Muscle layer of duodenum (tissue), 2 donors: Measurements from ENCODE around the gene PIAS4.

ENCODE experiments used
- H3K27ac ChIP-seq: one replicate; pipeline ENCODE4 v1.7.0; 2013; ENCODE audit warnings: mild to moderate bottlenecking, low read length
- H3K27me3 ChIP-seq: one replicate; pipeline ENCODE4 v1.7.0; 2013; ENCODE audit warnings: low read depth, mild to moderate bottlenecking, control low read depth, low read length
- H3K36me3 ChIP-seq, 2 donors: one replicate each; pipeline ENCODE4 v1.7.0; 2013; ENCODE audit warnings: low read length in 2 of 2, control low read depth in 1 of 2, mild to moderate bottlenecking in 1 of 2; ENCODE audit not compliant: insufficient read depth in 2 of 2, control insufficient read depth in 1 of 2
- H3K4me1 ChIP-seq, 2 donors: one replicate each; pipeline ENCODE4 v1.7.0; 2013; ENCODE audit warnings: low read length in 2 of 2, mild to moderate bottlenecking in 2 of 2, control low read depth in 1 of 2, moderate library complexity in 1 of 2; ENCODE audit not compliant: insufficient read depth in 2 of 2, control insufficient read depth in 1 of 2
- H3K4me3 ChIP-seq, 2 donors: one replicate each; pipeline ENCODE4 v1.7.0; 2013; ENCODE audit warnings: low read length in 2 of 2, low read depth in 1 of 2, mild to moderate bottlenecking in 1 of 2
- H3K9me3 ChIP-seq, 2 donors: one replicate each; pipeline ENCODE4 v1.7.0; 2013; ENCODE audit warnings: low read length in 2 of 2, control low read depth in 1 of 2, mild to moderate bottlenecking in 1 of 2; ENCODE audit not compliant: control insufficient read depth in 1 of 2
- donor health status: healthy.

The PIAS4 gene

GRCh38 chr19:4081441-4082129 is 74.0 kb downstream of the PIAS4 start:
- Histone ChIP-seq H3K27ac (no peak overlapping the region), H3K9me3 (no peaks in the 10 kb centered on the region), H3K4me1 (peaks cover 5 to 21% of the 10 kb centered on the region in 2 donors), H3K27me3 (no peaks in the 10 kb centered on the region), H3K36me3 (no peaks in the 10 kb centered on the region), H3K4me3 (no peak overlapping the region)

- Histone ChIP-seq H3K27ac (no peak overlapping the region), H3K36me3 (no peaks in the 10 kb centered on the region), H3K27me3 (no peaks in the 10 kb centered on the region)
These were observed 74.6 kb downstream of the PIAS4 start for GRCh38 chr19:4082172-4082571.

GRCh38 chr19:4083677-4084546 is 76.4 kb downstream of the PIAS4 start:
- peak overlapping the region in 1 of 2 donors; percentile 26 for H3K4me3 ChIP-seq
- no peaks in the 10 kb centered on the region for H3K27me3 ChIP-seq
- H3K4me1 ChIP-seq = peaks cover 0 to 6% of the 10 kb centered on the region in 2 donors
- peaks cover 0 to 4% of the 10 kb centered on the region in 2 donors for H3K36me3 ChIP-seq
- no peak overlapping the region for H3K27ac ChIP-seq
- H3K9me3 ChIP-seq = no peaks in the 10 kb centered on the region

More at GRCh38 chr19:4082172-4082571, 74.6 kb downstream of the PIAS4 start:
- H3K4me3 ChIP-seq = no peak overlapping the region
- peaks cover 5 to 17% of the 10 kb centered on the region in 2 donors for H3K4me1 ChIP-seq
- H3K9me3 ChIP-seq = no peaks in the 10 kb centered on the region

GRCh38 chr19:4084547-4084877 is 77.0 kb downstream of the PIAS4 start:
- Histone ChIP-seq H3K27ac (no peak overlapping the region), H3K27me3 (no peaks in the 10 kb centered on the region), H3K9me3 (no peaks in the 10 kb centered on the region), H3K36me3 (peaks cover 0 to 9% of the 10 kb centered on the region in 2 donors), H3K4me1 (peaks cover 0 to 6% of the 10 kb centered on the region in 2 donors), H3K4me3 (peak overlapping the region in 1 of 2 donors; percentile 26)

- Histone ChIP-seq H3K27me3 (no peaks in the 10 kb centered on the region), H3K9me3 (no peaks in the 10 kb centered on the region), H3K4me3 (no peak overlapping the region), H3K4me1 (peaks cover 0 to 6% of the 10 kb centered on the region in 2 donors), H3K36me3 (peaks cover 0 to 24% of the 10 kb centered on the region in 2 donors), H3K27ac (no peak overlapping the region)
These were observed 78.9 kb downstream of the PIAS4 start for GRCh38 chr19:4086411-4086867.

- Histone ChIP-seq H3K27ac (no peak overlapping the region), H3K36me3 (peaks cover 0 to 31% of the 10 kb centered on the region in 2 donors), H3K4me3 (no peak overlapping the region), H3K27me3 (no peaks in the 10 kb centered on the region), H3K4me1 (peaks cover 0 to 6% of the 10 kb centered on the region in 2 donors), H3K9me3 (no peaks in the 10 kb centered on the region)
These were observed 80.5 kb downstream of the PIAS4 start for GRCh38 chr19:4087787-4088679.

- no peak overlapping the region for H3K27ac ChIP-seq
- H3K4me1 ChIP-seq = peaks cover 0 to 3% of the 10 kb centered on the region in 2 donors
- no peaks in the 10 kb centered on the region for H3K27me3 ChIP-seq
- no peak overlapping the region for H3K4me3 ChIP-seq
- peaks cover 0 to 40% of the 10 kb centered on the region in 2 donors for H3K36me3 ChIP-seq
- H3K9me3 ChIP-seq = no peaks in the 10 kb centered on the region
These were observed 81.4 kb downstream of the PIAS4 start for GRCh38 chr19:4088975-4089374.
